ENCODE data around the gene STX7. TPM values are rescaled to one million over a fixed set of nuclear protein-coding genes. Genes with fewer than 3 reads are reported as not detected.

STX7 gene
- total RNA-seq, 1 experiment from 2014 or later = 25.6 TPM

DNA sequence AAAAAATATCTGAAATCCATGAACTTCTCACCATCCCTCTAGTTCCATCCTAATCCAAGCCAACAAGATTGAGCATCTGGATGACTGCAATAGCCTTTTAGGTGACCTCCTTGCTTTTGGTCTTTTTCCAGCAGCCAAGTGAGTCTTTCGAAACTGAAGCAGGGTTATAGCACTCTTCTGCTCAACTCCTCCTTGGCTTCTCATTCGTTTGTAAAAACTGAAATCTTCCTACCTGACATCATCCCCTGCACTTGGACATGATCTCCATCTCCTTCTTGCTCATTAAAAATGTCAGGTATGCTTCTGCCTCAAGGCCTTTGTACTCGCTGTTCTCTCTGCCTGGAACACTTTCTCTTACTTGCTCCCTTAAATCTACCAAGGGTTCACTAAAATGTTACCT, 46.0 kb downstream of the STX7 start:
- ATAC-seq (no peak), DNase-seq (ENCODE audit: low spot score) (no peak)
- no peak overlapping the region for H3K4me3 Mint-ChIP-seq
- H3K4me1 Mint-ChIP-seq = no peaks in the 10 kb centered on the region
- POLR2A ChIA-PET = no interaction called here
- CTCF ChIA-PET = no interaction called here
- H3K36me3 Mint-ChIP-seq = peaks cover 7% of the 10 kb centered on the region
- TF ChIP-seq JAZF1 (CRISPR knock-in tag; IDR thresholded peaks at IDR 0.05) (no peak), NFYB (CRISPR knock-in tag; conservative IDR thresholded peaks at IDR 0.05; ENCODE audit: low read depth) (no peak), CBFB (CRISPR knock-in tag; IDR thresholded peaks at IDR 0.05; ENCODE audit: low read depth) (no peak), ZNF396 (CRISPR knock-in tag; IDR thresholded peaks at IDR 0.05; ENCODE audit: borderline replicate concordance) (no peak), ZNF423 (CRISPR knock-in tag; IDR thresholded peaks at IDR 0.05) (no peak), ZNF121 (CRISPR knock-in tag; IDR thresholded peaks at IDR 0.05) (no peak)
- TF ChIP-seq, protein P1, sequence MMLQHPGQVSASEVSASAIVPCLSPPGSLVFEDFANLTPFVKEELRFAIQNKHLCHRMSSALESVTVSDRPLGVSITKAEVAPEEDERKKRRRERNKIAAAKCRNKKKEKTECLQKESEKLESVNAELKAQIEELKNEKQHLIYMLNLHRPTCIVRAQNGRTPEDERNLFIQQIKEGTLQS (CRISPR knock-in tag; conservative IDR thresholded peaks at IDR 0.05) = no peak
- TF ChIP-seq, protein P2, sequence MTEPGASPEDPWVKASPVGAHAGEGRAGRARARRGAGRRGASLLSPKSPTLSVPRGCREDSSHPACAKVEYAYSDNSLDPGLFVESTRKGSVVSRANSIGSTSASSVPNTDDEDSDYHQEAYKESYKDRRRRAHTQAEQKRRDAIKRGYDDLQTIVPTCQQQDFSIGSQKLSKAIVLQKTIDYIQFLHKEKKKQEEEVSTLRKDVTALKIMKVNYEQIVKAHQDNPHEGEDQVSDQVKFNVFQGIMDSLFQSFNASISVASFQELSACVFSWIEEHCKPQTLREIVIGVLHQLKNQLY (CRISPR knock-in tag; IDR thresholded peaks at IDR 0.05) = no peak
- TF ChIP-seq, protein P3, sequence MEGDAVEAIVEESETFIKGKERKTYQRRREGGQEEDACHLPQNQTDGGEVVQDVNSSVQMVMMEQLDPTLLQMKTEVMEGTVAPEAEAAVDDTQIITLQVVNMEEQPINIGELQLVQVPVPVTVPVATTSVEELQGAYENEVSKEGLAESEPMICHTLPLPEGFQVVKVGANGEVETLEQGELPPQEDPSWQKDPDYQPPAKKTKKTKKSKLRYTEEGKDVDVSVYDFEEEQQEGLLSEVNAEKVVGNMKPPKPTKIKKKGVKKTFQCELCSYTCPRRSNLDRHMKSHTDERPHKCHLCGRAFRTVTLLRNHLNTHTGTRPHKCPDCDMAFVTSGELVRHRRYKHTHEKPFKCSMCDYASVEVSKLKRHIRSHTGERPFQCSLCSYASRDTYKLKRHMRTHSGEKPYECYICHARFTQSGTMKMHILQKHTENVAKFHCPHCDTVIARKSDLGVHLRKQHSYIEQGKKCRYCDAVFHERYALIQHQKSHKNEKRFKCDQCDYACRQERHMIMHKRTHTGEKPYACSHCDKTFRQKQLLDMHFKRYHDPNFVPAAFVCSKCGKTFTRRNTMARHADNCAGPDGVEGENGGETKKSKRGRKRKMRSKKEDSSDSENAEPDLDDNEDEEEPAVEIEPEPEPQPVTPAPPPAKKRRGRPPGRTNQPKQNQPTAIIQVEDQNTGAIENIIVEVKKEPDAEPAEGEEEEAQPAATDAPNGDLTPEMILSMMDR (IDR thresholded peaks at IDR 0.05) = no peak
- TF ChIP-seq, protein P4, sequence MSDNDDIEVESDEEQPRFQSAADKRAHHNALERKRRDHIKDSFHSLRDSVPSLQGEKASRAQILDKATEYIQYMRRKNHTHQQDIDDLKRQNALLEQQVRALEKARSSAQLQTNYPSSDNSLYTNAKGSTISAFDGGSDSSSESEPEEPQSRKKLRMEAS (CRISPR knock-in tag; IDR thresholded peaks at IDR 0.05) = no peak
- TF ChIP-seq, protein P5, sequence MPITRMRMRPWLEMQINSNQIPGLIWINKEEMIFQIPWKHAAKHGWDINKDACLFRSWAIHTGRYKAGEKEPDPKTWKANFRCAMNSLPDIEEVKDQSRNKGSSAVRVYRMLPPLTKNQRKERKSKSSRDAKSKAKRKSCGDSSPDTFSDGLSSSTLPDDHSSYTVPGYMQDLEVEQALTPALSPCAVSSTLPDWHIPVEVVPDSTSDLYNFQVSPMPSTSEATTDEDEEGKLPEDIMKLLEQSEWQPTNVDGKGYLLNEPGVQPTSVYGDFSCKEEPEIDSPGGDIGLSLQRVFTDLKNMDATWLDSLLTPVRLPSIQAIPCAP (CRISPR knock-in tag; IDR thresholded peaks at IDR 0.05) = no peak
- H3K27ac Mint-ChIP-seq = no peak overlapping the region
- H3K9me3 Mint-ChIP-seq = no peaks in the 10 kb centered on the region
- no peaks in the 10 kb centered on the region for H3K27me3 Mint-ChIP-seq (ENCODE audit: low read depth)

DNA sequence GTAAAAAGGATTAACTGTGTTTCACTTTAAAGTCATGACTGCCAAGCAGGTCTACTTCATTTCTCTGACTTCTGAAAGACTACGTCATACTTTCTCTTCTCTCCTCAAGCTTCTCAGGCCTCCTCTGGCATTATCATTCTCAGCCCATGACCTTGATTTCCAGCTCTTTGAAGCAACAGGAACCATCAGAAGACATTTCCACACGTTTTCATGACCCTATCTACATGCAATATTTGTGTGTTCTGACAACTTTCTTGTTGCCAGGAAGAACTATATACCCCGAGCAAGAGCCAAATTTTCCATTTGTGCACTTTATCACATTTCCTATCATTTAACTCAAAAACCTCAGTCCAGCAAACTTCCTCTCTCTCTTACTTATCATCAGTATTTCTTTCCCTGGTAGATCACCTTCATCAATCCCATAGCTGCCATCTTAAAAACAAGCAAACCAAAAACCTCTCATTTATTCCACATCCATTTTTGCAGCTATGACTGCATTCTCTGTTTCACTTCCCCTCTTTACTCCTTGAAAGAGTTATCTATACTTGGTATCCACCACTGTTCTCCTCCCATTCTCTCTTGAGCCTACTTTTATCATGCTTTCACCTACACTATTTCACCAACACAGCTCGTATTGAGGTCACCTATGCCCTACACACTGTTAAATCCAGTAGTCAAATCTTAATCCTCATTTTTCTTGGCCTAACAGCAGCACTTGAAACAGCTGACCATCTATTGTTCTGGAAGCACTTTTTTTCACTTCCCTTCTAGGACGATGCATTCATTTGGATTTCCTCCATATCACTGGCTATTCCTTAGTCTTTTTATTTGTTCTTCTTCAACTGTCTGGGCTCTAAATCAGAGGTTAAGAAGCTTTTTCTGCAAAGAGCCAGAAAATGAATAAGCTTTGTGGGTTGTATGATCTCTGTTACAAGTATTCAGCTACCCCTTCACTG, 47.1 kb downstream of the STX7 start:
- POLR2A ChIA-PET = no interaction called here
- CTCF ChIA-PET = no interaction called here

More for the DNA sequence above, 47.1 kb downstream of the STX7 start:
- ATAC-seq (no peak), DNase-seq (ENCODE audit: low spot score) (no peak)
- H3K36me3 Mint-ChIP-seq = peaks cover 10% of the 10 kb centered on the region
- H3K4me1 Mint-ChIP-seq = no peaks in the 10 kb centered on the region
- no peak overlapping the region for H3K4me3 Mint-ChIP-seq
- no peak overlapping the region for H3K27ac Mint-ChIP-seq
- no peaks in the 10 kb centered on the region for H3K27me3 Mint-ChIP-seq (ENCODE audit: low read depth)
- H3K9me3 Mint-ChIP-seq = no peaks in the 10 kb centered on the region
- TF ChIP-seq ZNF423 (CRISPR knock-in tag; IDR thresholded peaks at IDR 0.05) = no peak
- no peak for TF ChIP-seq KAT7 (CRISPR knock-in tag; IDR thresholded peaks at IDR 0.05; ENCODE audit: borderline replicate concordance)
- no peak for TF ChIP-seq TCF7 (CRISPR knock-in tag; IDR thresholded peaks at IDR 0.05; ENCODE audit: low read depth)
- TF ChIP-seq GABPB1 (CRISPR knock-in tag; IDR thresholded peaks at IDR 0.05) = no peak
- no peak for TF ChIP-seq ZNF219 (CRISPR knock-in tag; IDR thresholded peaks at IDR 0.05; ENCODE audit: borderline replicate concordance)
- TF ChIP-seq MYBL2 (CRISPR knock-in tag; IDR thresholded peaks at IDR 0.05) = no peak
- TF ChIP-seq, protein P3 (IDR thresholded peaks at IDR 0.05) = no peak
- TF ChIP-seq ETV6 (CRISPR knock-in tag; IDR thresholded peaks at IDR 0.05) = no peak
- TF ChIP-seq ZNF121 (CRISPR knock-in tag; IDR thresholded peaks at IDR 0.05) = no peak

Measured in WTC11 (cell line).